Posterior cingulate gyrus (tissue), 11 donors: ENCODE measurements around the gene SH3GLB1.

ENCODE experiments used
- DNase-seq, 10 donors: peaks; one replicate each; pipeline versions ENCODE4 v3.0.0 to v3.0.0-alpha.2; 2020 to 2021; ENCODE audit warnings: mixed read lengths in 3 of 10
- intact Hi-C: fragments of 100-400 bp; cut with DNase I; formaldehyde crosslinking; loops from one replicate; pipeline ENCODE4 v1.15.1; 2023

SH3GLB1 gene

DNA sequence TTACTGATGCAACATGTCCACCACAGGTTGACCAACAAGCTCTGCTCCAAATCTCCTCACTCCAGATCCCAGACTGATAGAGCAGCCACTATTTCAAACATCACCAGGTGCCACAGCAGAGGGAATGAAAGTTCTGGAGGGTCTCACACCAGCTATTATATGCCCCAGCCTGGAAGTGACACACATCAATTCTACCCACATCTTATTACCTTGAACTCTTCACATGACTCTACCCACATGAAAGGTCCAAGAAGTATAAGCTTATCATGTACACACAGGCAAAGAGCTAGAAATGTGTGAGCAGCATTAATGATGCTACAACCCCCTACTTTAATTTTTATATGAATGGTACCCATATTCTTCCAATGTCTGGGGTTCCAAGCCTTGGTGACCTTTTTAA lies 64.2 kb downstream of the SH3GLB1 start:
- DNase-seq: no peak
- intact Hi-C loops: no loop called here

DNA sequence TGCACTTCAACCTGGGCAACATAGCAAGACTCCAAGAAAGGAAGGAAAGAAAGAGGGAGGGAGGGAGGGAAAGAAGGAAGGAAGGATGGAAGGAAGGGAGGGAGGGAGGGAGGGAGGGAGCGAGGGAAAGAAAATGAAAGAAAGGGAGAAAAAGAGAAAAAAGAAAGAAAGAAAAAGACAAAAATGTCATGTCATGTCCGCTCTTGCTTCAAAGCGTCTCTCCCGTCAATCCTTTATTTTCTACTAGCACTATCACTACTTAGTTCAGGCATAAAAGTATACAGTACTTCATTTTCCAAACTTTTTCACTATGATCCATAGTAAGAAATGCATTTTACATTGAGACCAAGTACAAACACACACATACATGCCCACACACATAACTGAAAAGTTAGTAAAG lies 64.7 kb downstream of the SH3GLB1 start:
- intact Hi-C loops: no loop called here

DNA sequence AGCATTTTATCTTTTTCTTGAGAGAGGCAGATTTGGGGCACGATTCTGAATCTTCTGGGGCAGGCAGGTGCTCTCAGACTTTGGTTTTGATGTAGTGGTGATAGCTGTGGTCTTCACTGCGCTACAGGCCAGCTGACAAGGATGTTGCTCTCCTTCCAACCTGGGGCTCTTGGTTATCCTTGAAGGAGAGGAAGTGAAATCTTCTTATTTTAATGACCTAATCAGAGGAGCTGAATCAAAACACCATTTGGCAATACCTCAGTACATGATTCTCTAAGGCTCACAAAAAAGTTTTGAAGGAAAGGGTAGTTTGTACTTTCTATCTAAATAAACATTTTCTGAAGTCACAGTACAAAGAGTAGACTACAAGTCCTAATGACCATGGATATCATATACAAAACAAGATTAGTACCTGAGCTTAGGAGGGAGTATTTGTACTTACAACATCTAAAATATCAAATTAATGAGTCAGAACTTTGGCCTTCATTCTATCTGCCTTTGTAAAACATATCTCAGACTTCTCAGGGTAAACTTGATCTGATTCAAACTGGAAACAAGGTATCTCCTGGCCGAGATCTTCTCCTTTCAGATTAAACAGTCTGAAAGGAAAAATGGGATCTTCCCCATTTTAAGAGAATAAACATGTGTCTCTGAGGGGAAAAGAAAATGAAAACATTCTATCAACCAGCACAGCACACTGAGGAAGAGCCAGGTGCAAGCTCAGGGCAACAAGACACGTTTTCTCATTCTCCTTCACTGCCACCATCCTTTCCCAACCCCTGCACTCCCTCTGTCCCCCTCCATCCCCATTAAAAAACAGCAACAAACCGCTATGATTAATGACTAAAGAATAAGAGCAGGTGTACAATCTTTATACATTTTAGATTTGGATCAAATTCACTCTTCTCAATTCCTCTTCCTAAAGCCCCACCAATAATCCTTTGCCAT lies 69.2 kb downstream of the SH3GLB1 start:
- no peak for DNase-seq
- intact Hi-C loops: no loop called here

More for the DNA sequence above, 64.7 kb downstream of the SH3GLB1 start:
- DNase-seq: no peak

DNA sequence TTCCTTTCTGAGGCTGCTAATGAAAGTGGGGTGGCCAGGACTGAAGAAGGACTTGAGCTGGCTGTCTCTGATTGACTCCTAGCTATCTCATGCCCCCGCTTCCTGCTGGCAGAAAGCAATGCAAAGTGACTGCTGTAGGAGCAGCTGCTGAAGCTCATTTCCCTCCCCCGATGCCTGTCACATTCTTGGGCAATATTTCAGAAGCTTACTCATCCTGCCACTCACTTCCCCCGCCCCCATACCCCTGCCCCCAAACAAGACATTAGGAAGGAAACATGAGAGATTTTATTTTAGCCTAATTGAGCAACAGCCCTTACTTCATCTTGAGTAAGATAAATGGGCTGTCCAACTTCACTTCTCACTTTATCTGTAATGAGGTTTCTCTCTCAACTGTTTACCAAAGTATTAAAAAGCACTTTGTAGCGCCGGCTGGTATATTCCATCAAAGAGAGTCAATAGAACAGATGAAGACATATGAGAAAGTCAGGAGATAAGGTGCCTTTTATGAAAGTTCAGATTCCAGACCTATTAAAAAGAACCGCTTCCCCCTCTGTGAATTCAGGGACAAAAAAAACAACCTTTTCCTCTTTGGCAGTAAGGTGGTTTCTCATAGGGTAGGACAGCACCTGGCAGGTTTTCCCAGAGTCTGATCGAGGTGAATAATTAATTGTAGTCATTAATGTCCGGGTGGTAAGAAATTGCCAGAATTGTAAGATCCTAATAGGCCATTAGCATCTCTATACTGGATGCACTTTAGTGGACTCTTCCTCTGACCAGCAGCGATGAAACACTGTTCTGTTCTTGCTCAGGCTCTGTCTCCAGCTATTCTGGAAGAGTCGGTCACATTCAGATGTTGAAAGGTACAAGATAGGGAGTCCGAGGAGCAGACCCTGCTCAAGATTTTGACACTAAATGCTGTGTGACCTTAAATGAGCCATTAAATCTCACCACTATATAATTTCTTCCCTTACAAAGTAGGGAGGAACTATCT lies 70.2 kb downstream of the SH3GLB1 start:
- intact Hi-C loops: no loop called here
- DNase-seq: peak in 9 of 10 donors; percentile 15 to 93 (median 56)

DNA sequence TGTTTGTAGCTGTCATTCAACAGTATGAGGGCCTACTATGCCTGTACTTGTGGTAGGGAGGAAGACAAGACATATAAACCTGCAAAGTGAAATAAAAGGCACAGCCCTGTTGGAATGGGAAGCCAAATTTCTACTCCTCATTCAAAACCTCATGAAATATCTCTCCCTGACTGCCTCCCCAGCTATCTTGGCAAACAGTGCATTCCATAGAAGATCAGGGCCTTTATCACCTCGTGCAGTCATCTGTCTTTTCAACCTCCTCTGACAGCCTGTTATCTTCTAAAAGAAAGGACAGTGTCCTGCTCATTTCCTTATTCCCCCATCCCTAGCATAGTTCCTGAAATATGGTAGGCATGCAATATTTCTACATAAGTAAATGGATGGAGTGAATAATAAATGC lies 71.0 kb downstream of the SH3GLB1 start:
- DNase-seq: no peak
- intact Hi-C loops: no loop called here

DNA sequence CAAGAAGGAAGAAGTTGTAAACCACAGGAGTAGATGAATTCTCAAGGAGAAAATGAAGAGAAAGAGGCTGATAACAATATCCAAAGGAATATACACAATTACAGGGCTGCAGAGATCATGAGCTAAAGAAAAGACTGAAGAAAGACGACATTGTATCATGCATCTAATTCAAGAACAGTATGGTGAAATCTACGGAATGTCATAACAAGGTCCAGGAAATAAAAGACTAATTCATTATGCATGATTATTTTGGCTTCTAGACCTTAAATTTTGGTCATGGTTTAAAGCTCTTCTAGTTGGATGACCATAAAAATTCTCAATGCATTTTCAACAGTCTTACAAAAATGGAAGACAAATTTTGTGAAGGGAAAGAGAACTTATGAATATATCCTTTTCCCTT lies 71.7 kb downstream of the SH3GLB1 start:
- DNase-seq: no peak
- intact Hi-C loops: no loop called here

DNA sequence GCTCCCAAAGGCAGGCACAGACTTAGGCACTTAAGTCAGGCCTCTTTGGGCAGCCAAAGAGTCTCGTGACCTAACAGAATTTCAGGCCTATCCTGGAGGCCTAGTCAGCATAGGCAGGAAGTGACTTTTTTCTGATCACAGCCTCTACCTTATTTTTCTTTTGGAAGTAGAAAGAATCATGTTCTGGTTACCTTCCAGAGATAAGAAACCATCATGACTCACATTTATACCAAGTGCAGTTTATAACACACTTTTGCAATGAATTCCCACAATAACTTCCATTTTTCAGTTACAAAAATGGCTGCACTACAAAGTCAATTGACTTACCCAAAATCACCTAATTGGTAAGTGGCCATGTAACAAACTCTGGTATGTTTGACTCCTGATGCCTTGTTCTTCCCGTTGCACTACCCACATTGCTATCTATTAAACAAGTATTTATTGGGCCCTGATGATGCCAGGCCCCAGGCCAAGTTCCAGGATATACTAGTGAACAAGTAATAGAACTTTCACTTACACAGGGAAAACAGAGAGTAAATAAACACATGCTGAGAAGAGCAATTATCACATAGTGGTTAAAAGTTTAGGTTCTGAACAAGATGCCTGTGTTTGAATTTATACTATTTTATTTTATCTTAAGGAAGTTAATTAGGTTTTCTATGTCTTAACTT lies 74.3 kb downstream of the SH3GLB1 start:
- no peak for DNase-seq
- intact Hi-C loops: no loop called here

DNA sequence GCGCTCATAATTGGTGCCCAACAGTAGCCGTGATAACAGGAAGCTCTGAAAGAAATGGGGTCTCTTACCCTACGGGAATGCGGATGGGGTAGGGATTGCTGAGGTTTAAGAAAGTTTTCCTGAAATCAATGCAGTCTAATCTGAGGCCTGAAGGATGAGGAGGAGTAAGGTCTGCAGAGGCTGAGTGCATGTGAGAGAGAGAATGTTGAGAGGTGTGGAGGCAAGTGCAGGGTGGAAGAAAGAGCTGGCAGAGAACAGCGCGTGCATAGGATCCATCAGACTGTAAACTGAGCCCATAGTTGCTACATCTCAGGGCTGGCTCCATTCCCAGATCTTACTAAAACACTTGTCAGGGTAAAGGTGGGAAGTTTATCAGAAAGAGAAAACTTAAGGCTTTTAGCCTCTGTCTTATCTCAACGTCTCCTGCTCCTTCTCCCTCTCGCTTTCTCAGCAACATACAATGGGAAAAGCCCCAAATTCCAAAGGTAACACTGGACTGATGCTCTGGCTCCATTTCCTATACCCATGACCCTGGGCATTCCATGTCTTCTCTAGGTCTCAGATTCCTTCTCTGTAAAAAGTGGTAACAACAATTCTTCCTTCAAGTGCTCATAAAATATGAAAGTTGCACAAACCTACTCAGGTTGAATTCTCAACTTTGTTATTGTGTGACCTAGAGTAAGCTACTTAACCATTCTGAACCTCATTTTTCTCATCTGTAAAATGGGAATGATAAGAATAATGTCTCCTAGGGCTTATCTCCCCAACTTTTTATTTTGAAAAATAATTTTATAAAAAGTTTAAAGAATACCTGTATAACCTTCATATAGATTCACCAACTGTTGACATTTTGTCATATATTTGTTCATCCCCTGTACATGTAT lies 75.2 kb downstream of the SH3GLB1 start:
- DNase-seq: peak in 1 of 10 donors; percentile 21
- intact Hi-C loops: no loop called here

DNA sequence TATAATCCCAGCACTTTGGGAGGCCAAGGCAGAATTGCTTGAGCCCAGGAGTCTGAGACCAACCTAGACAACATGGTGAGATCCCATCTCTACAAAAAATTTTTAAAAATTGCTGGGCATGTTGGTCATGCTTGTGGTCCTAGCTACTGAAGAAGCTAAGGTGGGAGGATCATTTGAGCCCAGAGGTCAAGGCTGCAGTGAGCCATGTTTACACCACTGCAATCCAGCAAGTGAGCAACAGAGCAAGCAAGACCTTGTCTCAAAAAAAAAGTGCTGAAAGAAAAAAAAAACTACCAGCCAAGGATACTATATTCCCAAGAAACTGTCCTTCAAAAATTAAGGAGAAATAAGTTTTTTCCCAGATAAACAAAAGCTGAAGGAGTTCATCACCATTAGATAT lies 78.1 kb downstream of the SH3GLB1 start:
- DNase-seq: no peak
- intact Hi-C loops: no loop called here

DNA sequence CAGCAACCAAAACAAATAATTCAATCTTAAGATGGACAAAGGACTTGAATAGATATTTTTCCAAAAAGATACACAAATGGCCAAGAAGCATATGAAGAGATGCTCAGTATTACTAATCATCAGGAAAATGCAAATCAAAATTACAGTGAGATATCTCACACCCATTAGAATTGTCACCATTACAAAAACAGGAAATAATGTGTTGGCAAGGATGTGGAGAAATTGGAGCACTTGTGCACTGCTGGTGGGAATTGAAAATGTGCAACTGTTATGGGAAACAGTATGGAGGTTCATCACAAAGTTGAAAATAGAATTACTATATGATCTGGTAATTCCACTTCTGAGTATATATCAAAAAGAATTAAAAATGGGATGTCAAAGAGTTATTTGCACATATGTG lies 83.2 kb downstream of the SH3GLB1 start:
- intact Hi-C loops: no loop called here
- no peak for DNase-seq

DNA sequence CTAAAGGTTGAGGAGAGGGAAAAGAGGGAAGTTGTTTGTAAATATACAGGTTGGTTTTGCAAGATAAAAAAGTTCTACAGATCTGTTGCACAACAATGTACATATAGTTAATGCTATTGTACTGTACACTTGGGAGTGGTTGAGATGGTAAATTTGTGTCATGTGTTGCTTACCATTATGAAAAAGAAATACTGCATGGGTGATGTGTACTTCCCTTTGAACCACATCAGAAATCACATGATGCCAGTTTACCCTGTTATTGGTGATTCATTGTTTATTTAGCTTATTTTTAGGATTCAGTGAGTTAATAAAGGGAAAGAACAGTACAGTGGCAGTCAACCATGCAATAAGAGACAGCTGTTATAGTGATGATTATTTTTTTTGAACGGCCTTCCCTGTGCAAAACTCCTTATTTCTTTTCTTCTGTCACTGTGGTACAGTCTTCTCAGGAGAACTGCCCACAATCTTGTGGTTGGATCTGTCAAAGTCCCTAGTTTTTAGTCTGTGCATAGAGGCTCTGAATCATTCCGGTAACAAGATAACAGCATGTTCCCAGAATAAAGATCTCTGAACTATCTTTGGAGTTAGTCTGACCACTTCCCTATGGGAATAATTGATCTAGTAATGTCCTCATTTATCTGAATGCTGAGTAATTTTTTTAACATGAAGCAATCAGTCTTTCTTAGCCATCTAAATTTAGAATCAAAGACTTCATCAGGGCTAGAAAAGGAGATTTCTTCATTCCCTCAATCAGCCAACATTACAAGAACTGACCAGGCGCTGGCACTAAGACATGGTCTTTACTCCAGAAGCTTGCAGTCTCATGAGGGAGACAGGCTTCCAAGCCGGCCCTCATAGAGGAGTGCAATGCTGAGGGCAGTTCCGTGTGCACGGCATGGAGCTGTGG lies 84.2 kb downstream of the SH3GLB1 start:
- intact Hi-C loops: no loop called here
- peak in 1 of 10 donors; percentile 16 for DNase-seq

DNA sequence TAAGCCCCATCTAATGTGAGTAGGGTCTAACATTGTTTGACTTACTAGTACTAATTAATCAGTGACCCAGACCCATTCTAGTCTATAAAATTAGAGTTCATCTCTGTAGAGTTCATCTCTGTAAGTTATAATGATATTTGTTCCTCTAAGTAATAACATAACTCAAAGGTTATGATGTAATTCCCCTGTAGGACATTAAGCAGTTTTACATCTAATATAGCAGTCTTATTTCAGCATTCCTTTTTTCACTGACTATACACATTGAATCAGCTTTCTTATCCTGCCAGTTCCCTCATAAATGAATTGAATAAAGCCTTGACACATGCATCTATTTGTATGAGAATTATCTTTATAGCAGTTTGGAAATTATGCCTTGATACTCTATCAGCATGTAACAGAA lies 90.9 kb downstream of the SH3GLB1 start:
- no peak for DNase-seq
- intact Hi-C loops: no loop called here
